Activated CD4-positive, alpha-beta memory T cell treated with anti-CD3 and anti-CD28 coated beads for 36 hours (primary cell): ENCODE measurements around the gene WASHC1. TPM values are rescaled to one million over a fixed set of nuclear protein-coding genes. Genes with fewer than 3 reads are reported as not detected.

Experiments
- total RNA-seq, 2 experiments: library from RNA; stranded (reverse); gene quantifications; one replicate each; pipeline ENCODE4 v1.2.3, GENCODE V29; 2021

WASHC1 gene
- total RNA-seq, 2 experiments from 2014 or later = 20.8 to 22.3 TPM

Other genes with a start within 250 kb of the WASHC1 start
- gene FOXD4, start 89.0 kb upstream of the WASHC1 start, total RNA-seq = not detected
- 10 to 100 TPM; 36.8 to 42.1 TPM for gene ZNG1A, start 149.6 kb upstream of the WASHC1 start, total RNA-seq
- 100 to 1,000 TPM; 140 to 141 TPM for gene DOCK8, start 185.4 kb upstream of the WASHC1 start, total RNA-seq